Activated CD8-positive, alpha-beta memory T cell treated with anti-CD3 and anti-CD28 coated beads, Interleukin-2, amount 50 U/mL, for 1 hour (primary cell): ENCODE data around the gene AMD1.
"Not testable (repeated sequence)": the region's sequence is repeated elsewhere in the genome, so short reads cannot be mapped to it uniquely, and the experiment has no call there.

Experiments
- DNase-seq: peaks from one replicate; pipeline ENCODE4 v3.0.0-alpha.2; 2020; ENCODE audit errors: extremely low read depth

AMD1 gene

GRCh38 chr6:110877569-110877968 is 3.0 kb downstream of the AMD1 start:
- DNase-seq, result no peak

GRCh38 chr6:110878751-110879522 is 4.4 kb downstream of the AMD1 start:
- DNase-seq, result no peak

GRCh38 chr6:110880651-110881050 is 6.1 kb downstream of the AMD1 start:
- DNase-seq, result no peak

- DNase-seq, result no peak
Measured at GRCh38 chr6:110881546-110882273, 7.1 kb downstream of the AMD1 start.

GRCh38 chr6:110882274-110882619 is 7.7 kb downstream of the AMD1 start:
- DNase-seq, result no peak

- DNase-seq, result no peak
Measured at GRCh38 chr6:110882824-110883554, 8.4 kb downstream of the AMD1 start.

- DNase-seq, result no peak
Measured at GRCh38 chr6:110884321-110884720, 9.7 kb downstream of the AMD1 start.

GRCh38 chr6:110885526-110885925 is 10.9 kb downstream of the AMD1 start:
- DNase-seq, result no peak

- no peak for DNase-seq
Measured at GRCh38 chr6:110886555-110887167, 12.1 kb downstream of the AMD1 start.

- DNase-seq, result no peak
Measured at GRCh38 chr6:110890288-110890687, 15.7 kb downstream of the AMD1 start.

GRCh38 chr6:110895907-110896608 is 21.5 kb downstream of the AMD1 start:
- DNase-seq, result no peak

GRCh38 chr6:110897433-110897832 is 22.8 kb downstream of the AMD1 start:
- DNase-seq, result no peak

GRCh38 chr6:110898111-110898510 is 23.5 kb downstream of the AMD1 start:
- no peak for DNase-seq

GRCh38 chr6:110900028-110900598 is 25.5 kb downstream of the AMD1 start:
- no peak for DNase-seq

GRCh38 chr6:110901601-110902000 is 27.0 kb downstream of the AMD1 start:
- DNase-seq, result not testable (repeated sequence)

GRCh38 chr6:110902091-110902490 is 27.5 kb downstream of the AMD1 start:
- no peak for DNase-seq

- DNase-seq, result not testable (repeated sequence)
Measured at GRCh38 chr6:110906273-110906672, 31.7 kb downstream of the AMD1 start.

- no peak for DNase-seq
Measured at GRCh38 chr6:110930781-110931180, 56.2 kb downstream of the AMD1 start.

- DNase-seq, result no peak
Measured at GRCh38 chr6:110933912-110934311, 59.3 kb downstream of the AMD1 start.

- DNase-seq, result no peak
Measured at GRCh38 chr6:110934381-110934898, 59.9 kb downstream of the AMD1 start.

GRCh38 chr6:110935171-110935570 is 60.6 kb downstream of the AMD1 start:
- DNase-seq, result no peak
